GM19395 (cell line): ENCODE results near the gene ROBO1.
A peak's percentile ranks its signal among the peaks of the same experiment; 100 is the strongest.

Source experiments
- ATAC-seq: cut with Tn5 transposase; IDR thresholded peaks from one replicate; pipeline ENCODE4 v1.9.1; 2021; ENCODE audit warnings: mild to moderate bottlenecking, moderate library complexity; ENCODE audit not compliant: unreplicated experiment

The ROBO1 gene

DNA sequence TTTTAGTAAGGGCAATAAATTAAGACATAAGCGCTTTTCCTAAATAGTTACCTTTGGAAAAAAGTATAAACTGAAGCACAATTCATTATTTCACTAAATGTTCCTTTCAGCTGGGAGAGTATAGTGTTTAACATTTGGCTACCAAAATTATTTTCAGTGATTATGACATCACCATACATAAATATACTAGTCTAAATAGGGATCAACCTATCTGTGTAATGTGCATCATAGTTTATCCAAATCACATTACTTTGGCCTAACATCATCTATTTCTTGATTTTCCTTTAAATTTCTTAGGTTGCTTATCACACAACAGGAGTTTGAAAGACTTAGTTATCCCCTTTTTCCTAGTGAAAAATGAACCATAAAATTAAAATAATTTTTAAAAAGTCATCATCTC is 738.9 kb downstream of the ROBO1 start:
- ATAC-seq, result no peak

DNA sequence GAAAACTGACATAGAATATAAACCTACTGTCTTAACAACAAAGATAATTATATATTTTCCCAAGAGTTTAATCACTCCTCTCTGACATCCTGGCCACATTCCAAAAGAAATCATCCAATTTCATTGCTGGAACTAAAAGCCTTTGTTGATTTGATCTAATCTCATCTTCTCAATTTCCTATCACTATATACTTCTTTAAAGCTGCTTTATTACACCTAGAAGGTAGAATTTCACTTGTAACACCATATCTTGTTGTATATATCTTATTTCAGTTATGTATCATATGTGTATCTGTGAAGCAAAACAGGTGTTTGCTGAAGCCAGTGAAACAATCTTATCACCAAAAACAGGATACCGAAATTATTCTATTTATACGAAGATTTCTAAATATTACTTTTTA is 740.2 kb downstream of the ROBO1 start:
- no peak for ATAC-seq

DNA sequence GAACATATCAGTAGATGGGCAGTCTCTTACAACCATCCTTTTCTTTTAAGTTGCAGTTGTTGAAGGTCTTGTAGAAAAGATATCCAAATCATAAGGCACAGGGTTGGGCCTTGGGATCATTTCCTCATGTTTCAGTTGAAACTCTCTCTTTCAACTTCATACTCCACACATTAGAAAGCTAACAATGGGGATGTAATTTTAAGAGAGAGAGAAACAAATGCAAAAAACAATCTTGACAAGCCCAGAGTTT is 747.9 kb downstream of the ROBO1 start:
- no peak for ATAC-seq

DNA sequence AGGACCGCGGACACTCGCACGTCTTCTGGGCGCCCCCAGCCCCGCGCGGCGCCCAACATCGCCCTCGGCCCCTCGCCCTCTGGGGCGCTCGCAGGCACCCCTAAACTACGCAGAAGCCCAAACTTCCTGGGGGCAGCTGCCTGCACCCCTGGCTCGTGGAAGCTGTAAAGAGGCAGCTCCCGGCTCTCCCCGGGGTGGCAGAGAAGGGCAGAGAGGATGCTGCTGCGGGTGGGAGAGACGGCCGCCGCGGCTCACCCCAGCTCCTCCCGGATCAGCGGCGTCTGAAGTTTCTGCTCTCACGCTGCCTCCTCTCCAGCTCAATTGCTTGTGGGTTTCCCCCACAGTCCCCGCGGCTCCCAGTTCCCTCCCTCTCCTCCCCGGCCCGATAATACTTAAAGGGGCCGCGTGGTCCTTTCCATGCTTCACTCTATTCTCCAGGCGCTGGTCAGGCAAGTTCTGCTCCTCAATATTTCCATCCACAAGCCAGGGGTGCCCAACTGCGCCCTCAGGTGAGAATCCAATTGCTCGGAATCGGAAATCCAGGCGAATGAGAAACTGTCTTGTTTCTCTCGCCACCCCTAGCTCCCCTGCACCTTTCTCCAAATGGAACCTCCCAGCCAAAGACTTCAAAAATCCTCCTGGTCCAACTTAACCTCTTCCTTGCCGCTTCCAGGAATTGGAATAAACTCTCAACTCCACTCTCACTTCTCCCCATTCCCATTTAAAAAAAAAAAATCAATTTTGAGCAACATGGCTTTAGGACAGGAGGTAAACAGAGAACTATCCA is 748.5 kb downstream of the ROBO1 start:
- ATAC-seq, result peak; percentile 64

DNA sequence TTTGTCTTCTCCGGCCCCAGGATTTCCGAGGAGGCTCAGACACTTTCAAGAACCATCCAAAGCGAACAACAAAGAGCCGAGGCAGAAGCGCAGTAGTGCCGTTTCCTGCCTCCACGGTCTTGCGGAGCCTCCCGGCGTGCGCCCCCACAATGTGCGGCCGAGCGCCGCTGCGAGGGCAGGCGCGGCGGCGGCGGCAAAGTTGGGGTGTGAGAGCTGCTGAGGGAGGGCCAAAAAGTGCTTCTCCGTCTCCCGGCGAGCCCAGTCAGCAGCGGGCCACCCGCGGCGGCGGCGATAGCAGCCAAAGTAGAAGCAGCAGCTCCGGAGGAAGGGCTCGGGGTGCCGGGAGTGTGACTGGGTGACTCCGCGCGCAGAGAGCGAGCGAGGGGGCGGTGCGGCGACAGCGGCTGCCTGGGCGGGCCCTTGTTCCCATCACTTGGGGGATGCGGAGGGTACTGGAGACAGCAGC is 749.1 kb downstream of the ROBO1 start:
- peak; percentile 50 for ATAC-seq

DNA sequence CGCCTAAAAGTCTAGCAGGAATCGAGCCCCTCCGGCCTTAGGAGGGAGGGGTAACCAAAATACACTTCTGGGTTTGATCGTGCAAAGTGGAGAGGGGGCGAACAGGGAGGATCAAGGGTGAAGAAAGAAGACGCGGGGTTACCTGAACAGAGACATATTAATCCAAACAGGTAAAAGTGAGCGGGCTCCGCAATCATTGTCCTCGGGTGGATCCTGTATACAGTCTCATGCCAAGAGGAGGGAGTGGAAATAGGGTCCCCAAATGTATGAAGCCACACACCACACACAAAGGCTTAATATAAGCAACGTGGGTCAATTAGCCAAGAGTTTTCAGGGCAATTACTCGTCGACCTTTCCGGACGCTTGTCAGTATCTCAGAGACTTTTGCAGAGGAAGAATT is 749.5 kb downstream of the ROBO1 start:
- ATAC-seq, result no peak

DNA sequence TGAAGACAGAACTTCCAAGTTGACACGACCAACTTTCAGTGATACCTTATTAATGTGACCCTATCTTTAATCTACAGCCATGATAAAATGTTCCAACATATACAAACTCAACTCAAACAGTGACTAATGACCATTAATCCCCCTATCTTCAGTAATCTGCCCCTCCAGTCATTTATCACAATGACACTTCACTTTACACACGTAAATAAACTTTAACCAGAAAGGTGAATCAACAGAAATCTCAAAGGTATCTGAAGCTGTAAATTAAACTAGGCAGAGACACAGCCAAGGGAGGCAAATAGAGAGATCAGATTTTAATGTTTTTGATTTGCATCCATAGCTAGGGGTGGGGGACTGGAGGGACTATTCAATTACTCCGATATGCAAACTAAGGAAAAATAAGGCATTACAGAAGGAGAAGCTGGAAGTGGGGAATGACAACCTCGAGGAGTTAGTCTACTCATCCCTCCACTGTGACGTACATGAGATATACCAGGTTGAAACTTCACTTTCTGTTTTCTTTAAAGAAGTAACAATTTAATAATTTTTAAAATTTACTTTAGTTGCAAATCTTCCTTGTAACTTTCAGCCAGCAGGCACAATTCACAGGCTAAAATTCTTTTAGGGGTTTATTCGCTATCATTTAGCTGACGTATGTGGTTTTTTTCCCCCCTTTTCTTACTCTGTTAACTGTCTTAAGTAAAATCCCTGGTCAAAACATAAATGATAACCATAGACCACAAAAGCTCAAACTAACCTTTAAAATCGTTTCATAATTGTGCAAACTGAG is 751.0 kb downstream of the ROBO1 start:
- no peak for ATAC-seq

DNA sequence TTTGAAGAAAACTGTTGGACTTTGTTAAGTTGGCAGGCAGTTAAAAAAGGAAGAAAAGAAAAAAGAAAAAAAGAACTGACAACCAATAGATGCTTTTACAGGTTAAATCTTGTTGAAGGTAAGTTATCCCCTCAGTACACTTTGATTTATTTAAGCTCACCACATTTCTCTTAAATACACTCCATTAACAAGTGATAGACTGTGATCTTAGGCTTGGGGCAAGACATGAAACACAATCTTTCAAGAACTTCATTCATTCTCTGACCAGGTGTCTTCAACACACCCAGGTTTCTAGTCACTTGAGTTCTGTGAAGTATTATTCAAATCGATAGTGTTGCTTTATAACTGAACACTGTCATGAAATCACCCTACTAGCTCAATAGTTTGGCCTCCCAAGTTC is 751.9 kb downstream of the ROBO1 start:
- no peak for ATAC-seq

DNA sequence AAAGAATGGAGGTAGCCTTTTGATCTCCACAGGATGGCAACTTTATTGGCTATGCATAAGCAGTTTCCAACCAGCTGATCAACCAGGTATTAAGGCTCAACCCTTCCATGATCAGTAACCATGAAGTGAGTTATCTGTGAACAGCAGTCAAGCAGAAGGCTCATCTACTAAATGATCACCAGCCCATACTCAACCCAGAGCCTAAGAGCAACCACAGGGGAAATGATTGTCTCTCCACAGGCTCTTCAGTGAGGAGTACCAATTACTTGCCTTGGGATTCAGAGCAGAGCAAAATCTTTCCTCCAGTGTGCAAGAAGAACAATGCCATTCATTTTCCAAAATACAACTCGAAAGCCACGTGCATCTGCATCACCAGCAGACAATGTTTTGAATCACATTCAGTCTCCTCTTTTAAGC is 754.8 kb downstream of the ROBO1 start:
- ATAC-seq, result no peak

DNA sequence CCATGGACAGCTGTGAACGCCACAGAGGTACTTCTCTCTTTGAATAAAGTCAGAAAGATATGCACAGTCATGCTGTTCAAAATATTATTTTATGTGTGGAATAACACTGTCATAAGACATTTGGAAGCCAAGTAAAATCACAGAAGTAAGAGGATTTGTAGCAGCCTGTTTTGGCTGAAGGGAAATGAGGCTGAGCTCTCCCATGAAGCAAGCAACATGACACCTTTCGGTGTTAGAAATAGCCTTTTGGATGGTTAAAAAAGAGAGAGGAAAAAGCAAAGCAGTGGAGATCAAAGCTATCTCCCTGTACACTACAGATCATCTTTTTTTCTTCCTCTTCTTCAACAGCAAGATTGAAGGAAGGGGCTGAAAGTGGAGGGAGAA is 755.3 kb downstream of the ROBO1 start:
- no peak for ATAC-seq

DNA sequence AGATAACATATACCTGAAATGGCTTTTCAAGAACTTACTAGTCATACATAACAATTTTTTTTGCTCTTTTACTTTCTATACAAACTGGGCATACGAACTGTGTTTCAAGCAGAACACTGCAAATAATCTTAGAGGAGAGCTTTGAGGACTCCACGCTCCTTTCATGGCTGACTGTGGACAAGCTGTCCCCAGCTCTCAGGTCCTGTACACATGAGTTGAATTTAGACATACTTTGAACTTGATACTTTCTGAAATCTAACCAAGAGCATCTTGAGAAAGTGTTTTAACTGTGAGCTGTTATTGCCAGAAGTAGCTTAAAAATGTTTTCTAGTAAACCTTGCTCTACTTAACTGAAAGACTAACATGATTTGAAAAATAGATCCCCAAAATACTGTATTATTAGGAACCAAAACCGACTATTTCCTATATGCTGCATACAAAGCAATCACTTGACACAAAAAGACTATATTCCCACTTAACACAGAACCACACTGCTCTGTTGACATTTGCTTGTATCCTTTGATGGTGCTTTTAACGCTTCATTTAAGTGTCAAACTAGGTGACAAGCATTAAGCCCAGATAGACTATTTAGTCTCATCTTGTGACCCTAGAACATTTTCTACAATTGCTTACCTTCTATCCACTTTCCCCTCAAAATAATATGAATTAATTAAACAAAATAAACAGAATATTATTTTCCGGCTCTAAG is 755.8 kb downstream of the ROBO1 start:
- ATAC-seq, result no peak

DNA sequence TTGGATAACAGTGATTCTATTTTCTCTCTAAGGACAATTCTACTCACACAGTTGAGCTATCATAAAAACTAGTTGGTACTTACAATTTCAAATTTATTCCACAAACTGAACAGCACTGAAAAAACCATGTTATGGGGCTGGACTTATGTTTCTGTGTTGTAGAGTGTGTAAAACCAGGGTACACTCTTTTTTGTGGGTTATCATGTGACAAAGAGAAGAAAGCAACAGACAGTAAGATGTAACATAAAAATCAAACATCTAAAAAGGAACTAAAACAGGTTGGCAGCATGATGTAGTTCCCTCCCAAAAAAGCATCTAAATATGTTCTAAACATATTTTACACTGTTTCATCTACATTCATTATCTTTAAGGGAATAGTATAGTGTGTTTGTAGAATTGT is 757.9 kb downstream of the ROBO1 start:
- ATAC-seq, result no peak

DNA sequence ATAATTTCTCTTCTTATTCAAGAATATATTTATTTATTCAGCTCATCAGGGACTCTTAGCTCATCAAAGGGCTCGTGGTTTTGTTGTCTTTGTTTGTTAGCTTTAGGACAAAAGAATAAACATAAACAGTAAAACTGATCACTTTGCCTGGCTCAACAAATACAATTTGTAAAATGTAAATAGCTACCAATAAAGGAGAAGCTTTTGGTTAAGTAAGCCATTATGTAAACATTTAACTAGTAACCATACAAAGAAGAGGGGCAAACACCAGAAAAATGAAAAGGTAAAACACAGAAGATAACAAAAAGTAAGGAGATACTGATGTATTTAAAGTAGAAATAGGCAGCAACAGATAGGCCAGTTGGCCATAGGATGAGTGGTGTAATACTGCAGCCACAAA is 761.7 kb downstream of the ROBO1 start:
- no peak for ATAC-seq

DNA sequence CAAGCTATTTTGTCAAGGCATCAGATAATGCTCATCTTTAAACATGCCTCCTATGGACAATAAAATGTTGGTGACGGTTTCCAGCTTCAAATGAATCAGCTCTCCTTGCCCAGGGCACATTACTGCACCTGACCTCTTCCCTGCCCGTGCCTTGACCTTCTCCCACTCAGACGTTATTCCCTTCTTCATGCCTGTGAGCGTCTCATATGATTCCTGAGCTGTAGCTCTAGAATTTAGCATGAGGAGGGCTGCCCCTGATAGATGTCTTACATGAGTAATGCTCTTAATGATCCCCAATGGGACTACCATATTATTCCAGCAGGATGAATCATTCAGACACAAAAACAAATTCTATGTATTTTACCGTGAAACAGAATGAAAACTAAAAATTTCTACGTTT is 762.7 kb downstream of the ROBO1 start:
- no peak for ATAC-seq

DNA sequence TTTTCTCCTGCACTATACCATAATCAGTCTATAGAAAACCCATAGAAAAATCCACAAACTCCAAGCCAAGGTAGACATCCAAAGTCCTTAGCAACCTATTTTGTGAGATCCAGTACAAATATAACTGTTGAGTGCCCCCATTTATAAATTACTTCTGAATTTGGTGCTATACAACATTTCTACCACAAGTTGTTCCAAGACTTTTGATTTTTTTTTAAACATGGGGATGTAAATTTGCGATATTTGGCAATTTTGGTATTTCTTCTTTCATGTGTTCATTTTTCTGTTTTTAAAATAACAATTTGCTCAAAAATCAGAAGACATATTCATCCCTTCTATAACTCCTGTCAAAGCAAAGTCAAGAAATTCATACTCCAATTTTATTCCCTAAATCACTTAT is 763.8 kb downstream of the ROBO1 start:
- no peak for ATAC-seq

DNA sequence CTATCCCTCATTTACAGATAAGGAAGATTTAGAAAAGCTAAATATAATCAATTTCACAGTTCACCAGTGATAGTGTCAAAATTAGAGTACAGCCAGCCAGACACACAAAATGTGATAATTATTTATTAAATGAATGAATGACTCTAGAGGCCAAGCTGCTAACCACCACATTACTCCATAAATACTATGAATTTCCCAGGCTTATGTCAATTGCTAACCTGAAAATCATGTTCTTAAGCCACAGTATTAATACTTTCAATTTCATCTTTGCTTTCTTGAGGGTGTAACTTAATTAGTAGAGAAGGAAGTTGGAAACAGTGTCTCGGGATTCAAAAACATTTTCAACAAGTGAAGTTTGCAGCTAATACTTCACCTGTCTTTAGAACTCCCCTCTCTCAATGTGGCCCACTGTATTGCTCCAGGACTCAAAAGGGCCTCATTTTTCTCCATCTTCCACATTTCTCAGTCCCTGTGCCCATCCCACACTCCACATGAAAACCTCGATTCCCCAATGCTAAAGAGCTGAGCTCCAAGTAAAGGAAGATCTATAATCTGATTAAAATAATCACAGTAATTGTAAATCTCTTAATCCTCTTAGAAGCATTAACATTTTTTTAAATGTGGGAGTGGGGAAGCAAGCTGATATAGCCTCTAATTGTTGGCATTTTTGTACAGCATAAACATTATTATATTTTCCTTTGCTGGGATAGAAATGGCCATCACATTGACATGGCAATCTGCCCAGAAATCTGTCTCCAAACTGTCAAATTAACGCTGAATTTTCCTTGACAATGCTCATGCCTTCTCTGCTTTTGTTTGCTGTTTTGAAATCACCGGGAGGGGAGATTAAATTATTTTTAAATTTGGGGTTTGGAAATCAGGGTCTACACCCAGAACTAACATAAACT is 765.1 kb downstream of the ROBO1 start:
- no peak for ATAC-seq

DNA sequence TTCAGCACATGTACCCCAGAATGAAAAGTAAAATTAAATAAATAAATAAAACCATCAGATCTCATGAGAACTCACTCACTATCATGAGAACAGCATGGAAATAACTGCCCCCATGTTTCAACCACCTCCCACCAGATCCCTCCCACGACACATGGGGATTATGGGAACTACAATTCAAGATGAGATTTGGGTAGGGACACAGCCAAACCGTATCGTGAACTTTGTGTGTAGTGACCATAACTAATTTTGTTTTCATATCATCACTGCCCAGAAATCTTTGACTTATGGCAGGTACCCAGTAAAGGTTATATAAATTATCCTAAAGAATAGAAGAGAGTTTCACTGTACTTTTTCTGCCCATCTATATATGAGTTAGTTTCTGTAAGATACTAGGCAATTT is 766.5 kb downstream of the ROBO1 start:
- no peak for ATAC-seq

DNA sequence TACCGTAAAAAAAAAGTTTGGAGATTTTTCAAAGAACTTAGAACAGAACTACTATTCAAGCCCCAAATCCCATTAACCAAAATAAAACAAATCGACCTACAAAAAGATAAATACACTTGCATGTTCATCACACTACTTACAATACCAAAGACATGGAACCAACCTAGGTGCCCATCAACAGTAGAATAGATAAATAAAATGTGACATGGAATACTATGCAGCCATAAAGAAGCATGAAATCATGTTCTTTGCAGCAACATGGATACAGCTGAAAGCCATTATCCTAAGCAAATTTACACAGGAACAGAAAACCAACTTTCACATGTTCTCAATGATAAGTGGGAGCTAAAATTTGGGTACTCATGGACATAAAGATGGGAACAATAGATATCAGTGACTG is 768.7 kb downstream of the ROBO1 start:
- ATAC-seq, result no peak

DNA sequence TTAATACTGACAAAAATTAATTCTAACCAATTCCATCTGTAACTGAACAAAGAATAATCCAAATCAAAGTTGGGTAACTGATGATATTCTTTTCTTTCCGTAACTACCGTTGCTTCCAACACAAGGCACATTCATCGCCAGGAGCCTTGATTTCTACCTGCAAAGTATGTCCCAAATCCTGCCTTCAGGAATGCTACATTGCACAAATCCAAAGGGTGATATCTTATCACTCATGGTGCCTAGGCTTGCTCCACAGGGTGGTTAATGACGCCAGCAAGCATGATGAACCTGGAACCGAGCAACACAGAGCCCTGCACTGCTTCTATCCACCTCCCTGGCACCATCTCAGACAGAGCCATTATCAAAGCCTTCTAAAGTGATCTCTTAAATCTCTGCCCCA is 772.7 kb downstream of the ROBO1 start:
- ATAC-seq, result no peak

DNA sequence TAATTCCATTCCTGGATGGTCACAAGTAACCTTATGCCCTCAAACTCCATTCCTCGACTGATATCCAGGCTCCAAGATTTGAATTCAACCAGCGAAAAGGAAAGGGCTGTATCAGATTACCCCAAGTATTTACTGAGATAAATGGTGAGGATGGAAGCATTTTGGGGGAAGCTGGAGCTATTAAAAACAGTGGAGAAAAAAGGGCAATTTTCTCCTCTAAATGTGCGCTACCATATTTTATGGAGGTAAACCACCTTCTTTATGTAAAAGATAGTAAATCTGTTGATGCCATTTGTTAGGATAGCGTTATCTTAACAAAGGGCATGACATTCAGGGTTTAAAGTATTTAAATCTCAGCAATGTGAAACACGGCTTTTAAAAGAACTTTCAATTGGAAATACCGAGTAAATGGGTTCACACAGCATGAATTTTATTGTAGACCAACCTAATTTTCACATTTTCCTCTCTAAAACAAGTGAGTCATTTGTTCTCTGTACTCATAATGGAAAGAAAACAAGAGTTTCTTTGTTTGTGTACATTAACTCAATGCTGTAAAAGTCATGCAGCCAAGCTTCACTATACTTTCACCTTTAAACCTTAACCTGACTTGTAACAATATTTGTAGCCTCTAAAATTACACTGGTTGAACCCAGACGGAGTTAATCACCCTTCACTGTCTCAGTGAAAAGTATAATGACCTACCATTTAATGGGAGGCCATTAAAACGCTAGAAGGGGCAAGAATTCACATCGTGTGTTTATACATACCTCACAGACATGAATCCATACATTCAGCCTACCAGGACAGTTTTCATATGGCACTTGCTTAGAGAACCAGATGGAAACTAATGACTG is 773.4 kb downstream of the ROBO1 start:
- ATAC-seq, result no peak
